Vagina (tissue), 2 donors: ENCODE measurements around the gene MYO10.

Source experiments
- CTCF ChIP-seq, 3 experiments: fragments of 450-650 bp in 2 of 3; fragments of 200-600 bp in 1 of 3; sonication (generic) in 1 of 3; IDR thresholded peaks; one replicate each; pipeline ENCODE4 v1.5.1; 2017 to 2019; ENCODE audit warnings: antibody characterized with exemption in 3 of 3, mild to moderate bottlenecking in 2 of 3, moderate library complexity in 2 of 3
- POLR2A ChIP-seq, 2 donors: fragments of 450-650 bp; IDR thresholded peaks; one replicate each; pipeline ENCODE4 v1.6.1; 2017; ENCODE audit warnings: antibody characterized with exemption in 2 of 2, mild to moderate bottlenecking in 2 of 2, moderate library complexity in 2 of 2

GRCh38 chr5:16675806-16676205 is 260.3 kb downstream of the MYO10 start:
- TF ChIP-seq POLR2A (IDR thresholded peaks at IDR 0.05) (no peak), CTCF (IDR thresholded peaks at IDR 0.05) (no peak)
